CD4-positive, alpha-beta T cell treated with Interleukin-4 for 1 hour (primary cell): ENCODE data around the gene PGF.

ENCODE experiments used
- DNase-seq, 2 donors: peaks; one replicate each; pipeline ENCODE4 v3.0.0-alpha.2; 2020 to 2022

Gene PGF

GRCh38 chr14:74977901-74978385 lies 22.5 kb upstream of the PGF start:
- DNase-seq = no peak

- DNase-seq = no peak
These were observed 21.9 kb upstream of the PGF start for GRCh38 chr14:74977164-74977900.

- DNase-seq = no peak
These were observed 21.1 kb upstream of the PGF start for GRCh38 chr14:74976264-74977113.

- no peak for DNase-seq
These were observed 19.8 kb upstream of the PGF start for GRCh38 chr14:74975059-74975810.

GRCh38 chr14:74974364-74975058 lies 19.1 kb upstream of the PGF start:
- no peak for DNase-seq

- DNase-seq = no peak
These were observed 18.5 kb upstream of the PGF start for GRCh38 chr14:74973905-74974363.

- no peak for DNase-seq
These were observed 17.7 kb upstream of the PGF start for GRCh38 chr14:74973003-74973653.

GRCh38 chr14:74968811-74969210 lies 13.4 kb upstream of the PGF start:
- DNase-seq = no peak

GRCh38 chr14:74965486-74966153 lies 10.2 kb upstream of the PGF start:
- DNase-seq = no peak

GRCh38 chr14:74964787-74965485 lies 9.5 kb upstream of the PGF start:
- DNase-seq = no peak

GRCh38 chr14:74963705-74964271 lies 8.4 kb upstream of the PGF start:
- DNase-seq = no peak

GRCh38 chr14:74963178-74963704 lies 7.8 kb upstream of the PGF start:
- DNase-seq = no peak

- peak in 1 of 2 donors; percentile 50 for DNase-seq
These were observed 7.1 kb upstream of the PGF start for GRCh38 chr14:74962493-74962892.

- no peak for DNase-seq
These were observed 6.6 kb upstream of the PGF start for GRCh38 chr14:74962046-74962445.

GRCh38 chr14:74961238-74961911 lies 6.0 kb upstream of the PGF start:
- no peak for DNase-seq

GRCh38 chr14:74960736-74961135 lies 5.3 kb upstream of the PGF start:
- no peak for DNase-seq

GRCh38 chr14:74959596-74960180 lies 4.3 kb upstream of the PGF start:
- no peak for DNase-seq

GRCh38 chr14:74956280-74957072 lies 1.1 kb upstream of the PGF start:
- DNase-seq = no peak

GRCh38 chr14:74956027-74956279 lies 556 bp upstream of the PGF start:
- no peak for DNase-seq
